ENCODE results near the gene SLC2A4.
A peak's percentile ranks its signal among the peaks of the same experiment; 100 is the strongest.

SLC2A4 gene

DNA sequence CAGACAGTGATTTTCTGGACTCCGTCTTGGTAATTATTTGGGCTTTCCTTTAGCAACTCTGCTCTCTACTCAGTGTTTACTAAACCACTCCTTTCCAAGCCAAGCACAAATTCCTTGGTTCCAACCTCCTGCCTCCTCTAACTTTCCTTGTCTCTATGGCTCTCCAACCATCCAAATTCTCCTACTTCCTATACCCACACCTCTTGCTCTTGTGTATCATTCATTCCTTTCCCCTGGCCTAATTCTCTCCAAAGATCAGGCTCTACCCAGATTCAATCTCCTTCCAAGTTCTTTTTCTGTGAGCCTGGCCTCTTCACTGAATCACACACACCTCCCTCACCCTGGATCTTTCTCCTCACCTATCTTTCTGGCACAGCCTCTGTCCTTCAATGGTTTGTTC lies 46.5 kb downstream of the SLC2A4 start:
- Histone ChIP-seq H3K36me3 (replicated peaks) (peaks cover 19% of the 10 kb centered on the region), H3K27me3 (replicated peaks) (no peaks in the 10 kb centered on the region), H3K4me3 (ENCODE audit: low read depth, low read length) (no peak overlapping the region), H3K27ac (no peak overlapping the region)
- in situ Hi-C loops (cut with HindIII; ENCODE audit: low pct_ligation_motif_present, low sequenced_read_pairs) = no loop called here
- TF ChIP-seq, protein P1, sequence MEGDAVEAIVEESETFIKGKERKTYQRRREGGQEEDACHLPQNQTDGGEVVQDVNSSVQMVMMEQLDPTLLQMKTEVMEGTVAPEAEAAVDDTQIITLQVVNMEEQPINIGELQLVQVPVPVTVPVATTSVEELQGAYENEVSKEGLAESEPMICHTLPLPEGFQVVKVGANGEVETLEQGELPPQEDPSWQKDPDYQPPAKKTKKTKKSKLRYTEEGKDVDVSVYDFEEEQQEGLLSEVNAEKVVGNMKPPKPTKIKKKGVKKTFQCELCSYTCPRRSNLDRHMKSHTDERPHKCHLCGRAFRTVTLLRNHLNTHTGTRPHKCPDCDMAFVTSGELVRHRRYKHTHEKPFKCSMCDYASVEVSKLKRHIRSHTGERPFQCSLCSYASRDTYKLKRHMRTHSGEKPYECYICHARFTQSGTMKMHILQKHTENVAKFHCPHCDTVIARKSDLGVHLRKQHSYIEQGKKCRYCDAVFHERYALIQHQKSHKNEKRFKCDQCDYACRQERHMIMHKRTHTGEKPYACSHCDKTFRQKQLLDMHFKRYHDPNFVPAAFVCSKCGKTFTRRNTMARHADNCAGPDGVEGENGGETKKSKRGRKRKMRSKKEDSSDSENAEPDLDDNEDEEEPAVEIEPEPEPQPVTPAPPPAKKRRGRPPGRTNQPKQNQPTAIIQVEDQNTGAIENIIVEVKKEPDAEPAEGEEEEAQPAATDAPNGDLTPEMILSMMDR (IDR thresholded peaks at IDR 0.05; ENCODE audit: low read depth, low read length, missing control alignments) = no peak
- DNase-seq = no peak

DNA sequence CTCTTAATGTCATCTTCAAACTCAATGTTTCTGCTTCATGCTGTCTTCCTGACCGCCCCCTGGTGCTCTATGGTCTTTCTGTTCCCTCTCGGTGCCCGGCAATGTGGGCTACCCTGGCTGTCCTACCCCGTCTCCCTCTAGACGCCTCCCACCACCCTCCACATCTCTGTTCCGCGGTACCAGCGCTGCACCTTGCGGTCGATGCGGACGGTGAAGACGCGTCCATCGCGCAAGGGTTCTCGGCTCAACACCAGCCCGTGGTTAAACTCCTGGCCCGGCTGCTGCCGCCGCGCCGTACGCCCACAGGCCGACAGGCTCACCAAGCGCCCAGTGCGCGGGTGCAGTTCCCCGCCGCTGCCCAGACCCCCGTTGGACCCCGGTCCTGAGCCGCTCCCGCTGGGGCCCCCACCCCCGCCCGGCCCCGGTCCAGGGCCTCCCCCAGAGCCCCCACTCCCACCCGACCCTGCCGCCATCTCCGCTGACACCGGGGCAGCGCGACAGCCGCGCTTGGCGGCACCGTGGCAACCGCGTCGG lies 47.4 kb downstream of the SLC2A4 start, which contains the start of gene NEURL4:
TSS of gene NEURL4 (minus strand) at position 496 of the 534 bp plus-strand sequence. CDS start at position 473, 23 bp downstream.
- H3K27me3 ChIP-seq (replicated peaks) = no peaks in the 10 kb centered on the region
- H3K27ac ChIP-seq = peak within 1 kb of the TSS; percentile 70
- TF ChIP-seq, protein P1 (IDR thresholded peaks at IDR 0.05; ENCODE audit: low read depth, low read length, missing control alignments) = peak; percentile 35
- in situ Hi-C loops (cut with HindIII; ENCODE audit: low pct_ligation_motif_present, low sequenced_read_pairs) = no loop called here
- H3K36me3 ChIP-seq (replicated peaks) = peaks cover 10% of the 10 kb centered on the region
- peak; percentile 20 for DNase-seq
- H3K4me3 ChIP-seq (ENCODE audit: low read depth, low read length) = peak within 1 kb of the TSS; percentile 94

DNA sequence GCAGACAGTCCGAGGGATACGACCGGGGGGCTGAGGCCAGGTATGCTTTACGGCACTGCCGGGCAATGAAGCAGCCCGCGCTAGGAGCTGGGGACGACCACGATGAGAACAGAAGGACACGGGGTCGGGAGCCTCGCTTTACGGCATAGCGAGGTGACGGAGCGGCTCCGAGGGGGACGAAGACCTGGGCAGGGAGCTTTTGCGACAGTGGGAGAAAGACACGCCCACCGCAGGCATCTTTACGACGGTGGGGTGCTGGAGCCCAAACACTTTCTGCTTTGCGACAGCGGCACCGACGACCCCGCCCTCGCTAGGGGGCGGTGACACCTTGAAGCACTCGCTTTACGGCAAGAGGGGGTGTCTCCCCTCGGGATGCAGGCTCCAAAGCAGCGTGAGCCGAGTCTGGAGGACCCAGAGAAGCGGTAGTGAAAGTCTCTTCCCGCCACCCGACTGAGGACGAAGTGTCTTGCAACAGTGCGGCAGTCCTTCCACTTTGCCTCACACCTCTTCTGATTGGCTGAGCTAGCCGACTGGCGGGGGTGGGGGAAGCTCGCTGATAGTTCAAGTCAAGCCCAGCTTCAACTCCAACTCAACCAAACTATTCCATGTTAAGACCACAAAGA lies 48.0 kb downstream of the SLC2A4 start:
- in situ Hi-C loops (cut with HindIII; ENCODE audit: low pct_ligation_motif_present, low sequenced_read_pairs) = no loop called here
- peak; percentile 99 for DNase-seq
- Histone ChIP-seq H3K4me3 (ENCODE audit: low read depth, low read length) (peak overlapping the region; percentile 94), H3K36me3 (replicated peaks) (peaks cover 4% of the 10 kb centered on the region), H3K27me3 (replicated peaks) (no peaks in the 10 kb centered on the region), H3K27ac (peak overlapping the region; percentile 70)
- TF ChIP-seq, protein P1 (IDR thresholded peaks at IDR 0.05; ENCODE audit: low read depth, low read length, missing control alignments) = no peak

DNA sequence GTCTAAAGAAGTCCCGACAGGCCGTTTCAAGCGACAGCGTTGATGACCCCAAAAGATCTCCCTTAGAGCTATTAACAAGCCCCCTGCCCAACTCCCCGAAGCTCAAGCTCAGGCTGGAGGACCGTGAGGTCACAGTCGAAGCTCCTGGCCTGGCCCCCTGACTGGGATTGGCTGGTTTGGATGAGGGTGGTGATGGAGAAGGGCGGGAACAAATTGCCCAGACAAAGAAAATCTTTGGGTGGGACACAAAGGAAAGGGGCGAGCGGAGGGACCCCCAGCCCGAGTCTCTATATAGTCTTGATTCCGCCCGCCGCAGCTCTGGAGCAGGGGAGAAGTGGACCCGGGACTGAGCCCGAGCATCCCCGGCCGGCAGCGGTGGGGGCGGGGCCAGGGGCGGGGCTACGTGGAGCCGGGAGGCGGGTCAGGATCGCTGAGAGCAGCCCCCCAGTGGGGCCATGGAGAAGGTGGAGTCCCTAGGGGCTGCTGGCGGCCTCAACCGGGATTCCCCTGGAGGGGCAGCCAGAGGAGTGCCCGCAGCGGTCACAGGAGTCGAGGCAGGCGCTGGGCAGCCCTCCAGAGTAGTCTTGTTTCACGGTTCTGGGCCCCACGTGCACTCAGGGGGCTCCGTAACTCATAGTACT lies 48.6 kb downstream of the SLC2A4 start:
- Histone ChIP-seq H3K27me3 (replicated peaks) (no peaks in the 10 kb centered on the region), H3K27ac (peak overlapping the region; percentile 70), H3K36me3 (replicated peaks) (no peaks in the 10 kb centered on the region), H3K4me3 (ENCODE audit: low read depth, low read length) (peak overlapping the region; percentile 94)
- in situ Hi-C loops (cut with HindIII; ENCODE audit: low pct_ligation_motif_present, low sequenced_read_pairs) = no loop called here
- TF ChIP-seq, protein P1 (IDR thresholded peaks at IDR 0.05; ENCODE audit: low read depth, low read length, missing control alignments) = no peak
- DNase-seq = peak; percentile 79

DNA sequence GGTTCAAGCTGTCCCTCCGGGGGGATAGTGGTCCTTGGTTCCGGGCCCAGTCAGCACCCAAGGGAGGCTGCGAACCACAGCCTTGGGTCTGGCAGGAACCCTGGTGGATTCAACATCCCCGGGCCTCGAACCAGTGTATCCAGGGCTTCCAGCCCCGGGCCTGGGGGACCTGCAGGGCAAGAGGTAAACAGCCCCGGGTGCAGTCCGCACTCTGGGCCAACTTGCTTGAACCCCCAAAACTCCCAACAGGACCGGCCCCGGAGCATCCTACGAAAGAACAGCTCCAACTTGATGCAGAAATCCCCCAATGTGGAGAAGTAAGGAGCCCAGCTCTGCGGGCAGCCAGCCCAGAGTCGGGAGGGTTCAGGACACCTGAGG lies 49.1 kb downstream of the SLC2A4 start:
- peak overlapping the region; percentile 94 for H3K4me3 ChIP-seq (ENCODE audit: low read depth, low read length)
- no peak for DNase-seq
- TF ChIP-seq, protein P1 (IDR thresholded peaks at IDR 0.05; ENCODE audit: low read depth, low read length, missing control alignments) = no peak
- in situ Hi-C loops (cut with HindIII; ENCODE audit: low pct_ligation_motif_present, low sequenced_read_pairs) = no loop called here
- H3K27me3 ChIP-seq (replicated peaks) = no peaks in the 10 kb centered on the region
- H3K27ac ChIP-seq = no peak overlapping the region
- H3K36me3 ChIP-seq (replicated peaks) = no peaks in the 10 kb centered on the region

Measured in brain microvascular endothelial cell (primary cell).